LNCaP clone FGC (cell line): ENCODE data around the gene IGF2BP3.
"Not testable (repeated sequence)": the region's sequence is repeated elsewhere in the genome, so short reads cannot be mapped to it uniquely, and the experiment has no call there.

ENCODE experiments used
- DNase-seq: peaks from one replicate; pipeline ENCODE4 v3.0.0-alpha.2; 2011; ENCODE audit warnings: low read depth
- H3K4me3 ChIP-seq: 2 replicates; pipeline ENCODE4 v1.5.1; 2011; ENCODE audit warnings: mild to moderate bottlenecking, low read depth, low read length, control low read depth
- TF ChIP-seq, protein P1 (sequence below): IDR thresholded peaks from 2 replicates; pipeline ENCODE4 v1.5.1; 2012; ENCODE audit warnings: mild to moderate bottlenecking; ENCODE audit not compliant: control insufficient read depth, insufficient read depth; ENCODE audit errors: extremely low read depth

IGF2BP3 gene

DNA sequence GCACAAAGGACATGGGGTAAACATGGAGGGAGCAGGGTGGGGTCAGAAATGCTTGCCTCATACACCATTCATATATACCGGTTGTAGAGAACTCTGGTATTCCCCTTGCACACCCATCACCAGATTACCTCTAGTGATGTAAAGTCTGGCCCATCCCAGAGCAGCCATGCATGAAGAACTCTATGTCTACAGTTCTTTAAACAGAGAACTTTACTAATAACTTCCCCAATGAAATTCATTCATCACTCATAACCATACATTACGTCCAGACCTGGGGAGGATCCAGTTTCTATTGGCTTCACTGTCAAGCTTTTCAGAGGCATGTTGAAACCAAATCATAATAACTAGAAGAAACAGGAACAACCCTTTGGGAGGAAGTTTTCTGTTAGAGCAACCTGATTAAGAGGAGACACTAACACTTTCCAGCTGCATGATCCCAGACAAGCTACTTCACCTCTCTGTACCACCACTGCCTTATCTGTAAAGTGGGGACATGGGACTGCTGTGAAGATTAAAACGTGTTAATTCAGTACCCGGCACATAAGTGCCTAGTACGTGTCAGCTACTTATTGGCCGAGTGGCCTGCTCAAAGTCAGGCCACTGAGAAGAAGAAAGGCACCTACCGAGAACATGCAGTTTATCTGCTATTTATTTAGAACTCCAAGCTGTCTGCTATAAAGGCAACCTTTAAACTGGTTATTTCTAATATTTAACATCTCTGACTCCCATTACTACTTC lies 59.7 kb downstream of the IGF2BP3 start:
- H3K4me3 ChIP-seq, result no peak overlapping the region
- TF ChIP-seq, protein P1, sequence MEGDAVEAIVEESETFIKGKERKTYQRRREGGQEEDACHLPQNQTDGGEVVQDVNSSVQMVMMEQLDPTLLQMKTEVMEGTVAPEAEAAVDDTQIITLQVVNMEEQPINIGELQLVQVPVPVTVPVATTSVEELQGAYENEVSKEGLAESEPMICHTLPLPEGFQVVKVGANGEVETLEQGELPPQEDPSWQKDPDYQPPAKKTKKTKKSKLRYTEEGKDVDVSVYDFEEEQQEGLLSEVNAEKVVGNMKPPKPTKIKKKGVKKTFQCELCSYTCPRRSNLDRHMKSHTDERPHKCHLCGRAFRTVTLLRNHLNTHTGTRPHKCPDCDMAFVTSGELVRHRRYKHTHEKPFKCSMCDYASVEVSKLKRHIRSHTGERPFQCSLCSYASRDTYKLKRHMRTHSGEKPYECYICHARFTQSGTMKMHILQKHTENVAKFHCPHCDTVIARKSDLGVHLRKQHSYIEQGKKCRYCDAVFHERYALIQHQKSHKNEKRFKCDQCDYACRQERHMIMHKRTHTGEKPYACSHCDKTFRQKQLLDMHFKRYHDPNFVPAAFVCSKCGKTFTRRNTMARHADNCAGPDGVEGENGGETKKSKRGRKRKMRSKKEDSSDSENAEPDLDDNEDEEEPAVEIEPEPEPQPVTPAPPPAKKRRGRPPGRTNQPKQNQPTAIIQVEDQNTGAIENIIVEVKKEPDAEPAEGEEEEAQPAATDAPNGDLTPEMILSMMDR, result no peak
- DNase-seq, result no peak

DNA sequence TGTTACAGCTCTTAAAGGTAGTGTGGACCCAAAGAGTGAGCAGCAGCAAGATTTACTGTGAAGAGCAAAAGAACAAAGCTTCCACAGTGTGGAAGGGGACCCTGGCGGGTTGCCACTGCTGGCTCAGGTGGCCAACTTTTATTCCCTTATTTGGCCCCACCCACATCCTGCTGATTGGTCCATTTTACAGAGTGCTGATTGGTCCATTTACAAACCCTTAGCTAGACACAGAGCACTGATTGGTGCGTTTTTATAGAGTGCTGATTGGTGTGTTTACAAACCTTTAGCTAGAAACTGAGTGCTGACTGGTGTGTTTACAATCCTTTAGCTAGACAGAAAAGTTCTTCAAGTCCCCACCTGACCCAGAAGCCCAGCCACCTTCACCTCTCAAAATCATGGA lies 63.7 kb downstream of the IGF2BP3 start:
- DNase-seq, H3K4me3 ChIP-seq: not testable (repeated sequence)

DNA sequence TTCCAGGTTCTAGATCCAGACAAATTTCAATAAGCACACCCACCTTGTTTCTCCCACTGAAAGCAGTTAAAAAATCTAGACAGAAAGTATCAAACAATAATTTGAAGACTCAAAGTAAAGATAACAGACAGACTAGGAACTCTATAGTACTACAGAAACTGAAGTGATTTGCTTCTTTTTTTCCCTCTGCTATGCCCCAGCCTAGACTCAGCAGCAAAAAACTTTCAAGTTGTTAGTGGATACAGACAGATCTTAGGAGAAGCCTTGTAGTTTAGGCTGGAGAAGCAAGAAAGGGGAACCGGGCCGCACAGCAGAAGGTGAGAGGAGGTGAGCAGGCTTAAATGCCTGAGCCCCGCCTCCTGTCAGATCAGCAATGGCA lies 65.1 kb downstream of the IGF2BP3 start:
- DNase-seq, result no peak
- no peak overlapping the region for H3K4me3 ChIP-seq
- TF ChIP-seq, protein P1, result no peak

DNA sequence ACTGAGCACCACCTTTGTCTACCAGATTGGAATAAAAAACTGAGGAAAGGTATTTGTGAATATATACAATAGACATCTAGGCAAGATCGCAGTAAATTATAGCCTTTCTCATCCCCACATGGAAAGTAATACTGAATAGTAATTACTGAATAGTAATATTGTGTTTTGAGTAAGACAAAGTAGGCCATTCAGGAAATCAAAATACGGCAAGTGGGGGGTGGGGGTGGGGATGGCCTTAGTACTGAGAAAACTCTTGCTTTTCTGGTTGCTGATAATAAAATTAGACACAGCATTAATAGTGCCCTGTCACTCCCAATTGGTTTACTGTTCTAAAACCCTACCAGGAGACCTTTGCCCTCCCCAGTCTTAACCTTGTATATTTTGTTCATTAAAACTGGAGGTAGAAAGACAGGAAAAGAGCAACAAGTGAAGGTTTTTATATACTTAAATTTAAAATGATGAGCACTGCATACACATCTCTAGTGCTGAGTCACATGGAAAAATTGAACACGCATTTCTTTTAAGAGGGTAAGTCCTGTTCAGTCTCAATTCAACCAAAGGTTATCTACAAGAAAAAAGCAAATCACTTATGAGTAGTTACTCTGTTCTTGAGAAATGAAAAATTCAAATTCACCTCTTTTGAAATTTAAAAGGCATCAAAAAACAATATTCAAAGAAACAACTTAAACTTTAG lies 65.6 kb downstream of the IGF2BP3 start:
- TF ChIP-seq, protein P1, result no peak
- H3K4me3 ChIP-seq, result no peak overlapping the region
- no peak for DNase-seq

DNA sequence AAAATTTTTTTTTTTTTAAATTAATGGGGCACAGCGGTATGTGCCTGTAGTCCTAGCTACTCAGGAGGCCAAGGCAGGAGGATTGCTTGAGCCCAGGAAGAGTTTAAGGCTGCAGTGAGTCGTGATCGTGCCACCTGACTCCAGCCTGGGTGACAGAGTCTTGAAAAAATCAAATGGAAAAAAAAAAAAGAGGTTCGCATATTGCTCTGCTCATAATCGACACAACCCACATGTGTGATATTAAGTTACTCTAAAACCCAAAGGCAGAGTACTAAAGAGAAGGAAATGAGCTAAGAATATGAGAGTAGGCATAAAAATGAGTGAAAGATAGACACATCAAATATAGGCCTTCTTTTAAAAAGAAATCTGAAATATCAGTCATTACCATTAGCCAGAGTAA lies 66.3 kb downstream of the IGF2BP3 start:
- TF ChIP-seq, protein P1, result no peak

DNA sequence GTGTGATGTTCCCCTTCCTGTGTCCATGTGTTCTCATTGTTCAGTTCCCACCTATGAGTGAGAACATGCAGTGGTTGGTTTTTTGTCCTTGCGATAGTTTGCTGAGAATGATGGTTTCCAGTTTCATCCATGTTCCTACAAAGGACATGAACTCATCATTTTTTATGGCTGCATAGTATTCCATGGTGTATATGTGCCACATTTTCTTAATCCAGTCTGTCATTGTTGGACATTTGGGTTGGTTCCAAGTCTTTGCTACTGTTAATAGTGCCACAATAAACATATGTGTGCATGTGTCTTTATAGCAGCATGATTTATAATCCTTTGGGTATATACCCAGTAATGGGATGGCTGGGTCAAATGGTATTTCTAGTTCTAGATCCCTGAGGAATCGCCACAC lies 72.2 kb downstream of the IGF2BP3 start:
- not testable (repeated sequence) for DNase-seq

More for the DNA sequence above, 66.3 kb downstream of the IGF2BP3 start:
- DNase-seq, result no peak
- H3K4me3 ChIP-seq, result no peak overlapping the region

DNA sequence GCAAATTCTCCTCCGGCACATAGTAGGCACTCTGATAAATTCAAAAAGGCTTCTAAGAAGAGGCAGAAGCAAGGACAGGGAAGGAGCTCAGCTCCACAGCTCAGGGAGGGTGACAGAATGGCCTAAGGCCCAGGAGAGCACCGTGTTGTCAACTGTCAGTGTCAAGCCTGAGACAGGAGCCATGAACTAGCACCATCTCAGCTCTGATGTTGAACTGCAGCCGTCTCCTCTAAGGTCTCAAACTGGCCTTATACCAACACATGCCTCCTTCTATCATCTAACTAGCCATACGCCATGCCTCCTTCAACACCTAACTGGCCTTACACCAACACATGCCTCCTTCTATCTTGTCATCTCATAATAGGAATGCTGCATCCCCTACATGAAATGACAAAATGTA lies 73.0 kb downstream of the IGF2BP3 start:
- no peak for DNase-seq
- no peak overlapping the region for H3K4me3 ChIP-seq
- TF ChIP-seq, protein P1, result no peak

More for the DNA sequence above, 72.2 kb downstream of the IGF2BP3 start:
- H3K4me3 ChIP-seq, result not testable (repeated sequence)
